Left forelimb (tissue), 1 donor: ENCODE data around the gene HMX3.

Experiments
- DNase-seq: peaks from one replicate; pipeline ENCODE4 v3.0.0-alpha.2; 2018; ENCODE audit warnings: low spot score

The HMX3 gene

DNA sequence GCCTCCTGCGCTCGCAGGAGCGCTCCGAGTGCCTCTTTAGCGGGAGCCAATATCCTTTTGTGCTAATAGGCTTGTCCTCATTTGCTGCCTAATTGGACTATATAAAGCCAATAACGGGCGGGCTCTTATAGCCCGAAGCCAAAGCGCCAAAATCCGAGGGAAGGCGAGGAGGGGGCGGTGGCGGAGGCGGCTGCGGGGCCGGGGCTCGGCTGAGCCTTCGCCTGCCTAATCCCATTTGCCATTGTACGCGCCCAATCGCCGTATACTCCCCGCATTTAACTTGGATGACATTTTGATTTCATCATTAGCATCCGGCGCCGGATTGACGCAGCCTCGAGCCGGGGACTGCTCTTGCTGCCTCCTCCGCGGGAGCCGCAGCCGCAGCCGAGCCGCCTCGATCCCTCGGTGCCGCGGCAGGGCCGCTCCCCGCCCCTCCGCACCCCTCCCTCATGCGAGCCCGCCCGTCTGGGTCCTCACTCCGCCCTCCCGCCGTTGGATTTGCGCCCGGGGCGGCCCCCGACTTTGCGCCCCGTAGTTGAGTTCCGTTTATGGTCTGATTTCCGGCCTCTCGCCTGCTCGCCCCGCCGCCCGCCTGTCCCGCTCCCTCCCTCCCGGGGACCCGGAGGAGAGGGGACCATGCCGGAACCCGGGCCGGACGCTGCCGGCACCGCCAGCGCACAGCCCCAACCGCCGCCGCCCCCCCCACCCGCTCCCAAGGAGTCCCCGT, at the start of gene HMX3:
Gene HMX3 (plus strand): TSS at position 556 of the 727 bp plus-strand sequence. CDS start 81 bp downstream, at position 637.
- no peak for DNase-seq

DNA sequence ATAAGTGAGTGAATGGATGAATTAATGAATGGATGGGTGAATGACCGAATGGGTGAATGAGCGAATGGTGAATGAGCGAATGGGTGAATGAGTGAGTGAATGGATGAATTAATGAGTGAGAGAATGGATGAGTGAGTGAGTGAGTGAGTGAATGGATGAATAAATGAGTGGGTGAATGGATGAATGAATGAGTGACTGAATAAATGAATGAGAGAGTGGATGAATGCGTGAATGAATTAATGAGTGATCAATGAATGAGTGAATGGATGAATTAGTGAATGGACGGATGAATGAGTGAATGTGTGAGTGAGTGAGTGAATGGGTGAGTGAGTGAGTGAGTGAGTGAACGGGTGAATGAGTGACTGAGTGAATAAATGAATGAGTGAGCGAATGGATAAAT, 49.5 kb upstream of the HMX3 start:
- DNase-seq = no peak

DNA sequence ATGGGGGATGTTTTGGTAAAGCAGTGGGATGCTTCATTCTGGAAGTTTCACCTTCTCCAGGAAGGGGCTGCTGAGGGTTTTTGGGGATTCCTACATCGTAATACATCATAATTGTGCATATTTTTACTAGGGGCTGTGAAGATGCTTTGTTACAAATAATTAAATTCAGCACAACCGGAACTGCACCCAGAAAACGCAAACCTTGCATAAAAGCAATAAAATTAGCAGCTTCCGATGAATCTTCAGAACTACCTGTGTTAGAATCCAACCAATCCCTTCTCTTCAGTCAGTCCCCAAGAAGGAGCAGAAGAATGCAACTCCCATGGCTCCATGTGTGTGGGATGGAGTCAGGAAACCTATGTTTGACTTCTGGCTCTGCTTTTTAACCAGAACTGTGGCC, 48.4 kb upstream of the HMX3 start:
- DNase-seq = no peak

DNA sequence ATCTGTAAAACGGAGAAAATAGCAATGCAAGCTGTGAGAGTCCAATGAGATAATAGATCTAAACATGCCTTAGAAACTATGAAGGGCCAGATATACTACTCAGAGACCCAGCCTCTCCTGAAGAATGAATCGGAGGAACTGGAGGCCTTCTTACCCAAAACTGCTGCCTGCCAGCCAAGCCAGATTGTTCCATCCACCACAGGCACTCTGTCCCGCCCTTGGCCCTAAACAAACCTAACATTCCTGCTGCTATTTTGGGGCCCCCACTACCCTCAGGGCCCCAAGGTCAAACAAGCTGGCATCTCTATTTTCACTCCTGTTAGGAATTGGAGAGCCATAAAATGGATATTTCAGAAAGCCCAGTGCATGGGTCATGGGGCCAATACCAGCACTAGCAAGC, 48.0 kb upstream of the HMX3 start:
- no peak for DNase-seq

- DNase-seq = no peak
These were observed 42.9 kb upstream of the HMX3 start for GRCh38 chr10:123092635-123093414.

GRCh38 chr10:123093489-123093888, 42.3 kb upstream of the HMX3 start:
- DNase-seq = no peak

DNA sequence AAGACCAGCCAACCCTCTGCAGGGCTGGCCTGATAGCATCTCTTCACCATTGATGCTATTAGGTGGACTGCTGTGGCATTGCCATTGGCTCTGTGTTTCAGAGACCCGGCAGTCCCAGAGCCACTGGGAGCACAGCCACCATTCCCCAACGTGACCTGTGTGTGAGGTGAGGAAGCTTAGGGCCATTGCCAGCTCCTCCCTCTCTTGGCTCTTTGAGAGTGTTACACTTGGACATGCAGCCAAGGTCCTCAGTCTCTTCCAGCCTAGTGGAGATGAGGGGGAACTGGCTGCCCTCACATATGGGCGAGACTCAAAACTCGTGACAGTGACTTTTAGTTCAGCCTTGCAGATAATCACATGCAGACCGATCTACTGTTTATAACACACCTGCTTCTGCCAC, 39.3 kb upstream of the HMX3 start:
- no peak for DNase-seq

GRCh38 chr10:123097039-123097438, 38.7 kb upstream of the HMX3 start:
- no peak for DNase-seq

- DNase-seq = no peak
These were observed 35.6 kb upstream of the HMX3 start for GRCh38 chr10:123100030-123100762.

- DNase-seq = no peak
These were observed 33.9 kb upstream of the HMX3 start for GRCh38 chr10:123101872-123102271.

DNA sequence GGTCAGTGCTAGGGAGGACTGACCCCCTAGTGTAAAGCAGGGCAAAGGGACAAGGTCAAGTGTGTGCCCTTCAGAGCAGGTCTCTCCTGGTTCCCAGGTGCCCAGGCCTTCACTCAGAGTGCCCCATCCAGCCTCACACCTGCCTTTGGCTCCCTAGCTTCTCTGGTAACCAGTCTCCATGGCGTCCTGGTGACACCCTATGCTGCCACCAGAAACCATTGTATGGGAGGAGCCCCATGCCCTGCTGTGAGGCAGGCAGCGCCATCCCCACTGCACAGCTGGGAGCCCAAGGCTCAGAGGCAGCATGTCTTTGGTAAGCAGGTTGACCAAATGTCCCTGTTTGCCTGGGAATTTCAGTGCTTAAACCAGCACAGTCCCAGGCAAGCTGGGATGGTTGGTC, 33.1 kb upstream of the HMX3 start:
- DNase-seq = no peak

DNA sequence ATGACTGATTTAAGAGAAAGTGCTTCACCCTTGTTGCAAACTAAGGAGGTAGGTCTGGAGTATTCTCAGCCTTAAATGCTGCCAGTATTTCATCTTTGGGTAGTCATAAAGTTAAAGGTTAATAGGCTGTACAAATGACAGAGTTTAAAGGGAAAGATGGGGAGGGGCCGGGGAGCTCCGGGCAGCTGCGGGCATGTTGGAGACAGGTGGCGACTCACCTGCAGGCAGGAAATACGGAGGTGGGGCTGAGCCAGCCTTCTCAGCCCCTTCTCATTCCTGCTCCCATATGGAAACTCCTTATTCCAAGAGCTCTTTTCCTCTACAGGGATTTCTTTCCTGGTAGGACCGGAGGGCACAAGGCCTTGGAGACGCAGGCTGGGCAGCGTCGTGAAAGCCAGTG, 31.8 kb upstream of the HMX3 start:
- no peak for DNase-seq

DNA sequence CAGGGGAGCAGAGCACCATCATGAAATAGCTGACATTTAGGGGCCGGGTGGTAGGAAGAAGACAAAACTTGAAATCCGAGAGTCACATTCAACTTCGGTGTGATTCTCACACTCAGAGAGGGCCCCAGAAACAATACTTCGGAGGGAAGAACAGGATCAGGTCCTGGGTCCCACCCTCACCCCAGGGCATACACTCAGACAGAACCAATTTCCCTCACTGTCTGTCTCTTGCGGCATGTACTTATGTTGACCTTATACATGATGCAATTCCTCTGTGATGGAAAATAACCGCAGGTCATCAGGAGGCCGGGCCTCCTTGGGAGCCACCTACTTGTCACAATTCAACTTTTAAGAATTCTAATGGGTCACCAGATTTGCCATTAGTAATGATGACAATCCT, 26.3 kb upstream of the HMX3 start:
- DNase-seq = no peak

- DNase-seq = no peak
These were observed 17.9 kb upstream of the HMX3 start for GRCh38 chr10:123117644-123118417.

GRCh38 chr10:123119081-123119480, 16.7 kb upstream of the HMX3 start:
- no peak for DNase-seq

GRCh38 chr10:123126246-123126645, 9.5 kb upstream of the HMX3 start:
- peak; percentile 9 for DNase-seq

DNA sequence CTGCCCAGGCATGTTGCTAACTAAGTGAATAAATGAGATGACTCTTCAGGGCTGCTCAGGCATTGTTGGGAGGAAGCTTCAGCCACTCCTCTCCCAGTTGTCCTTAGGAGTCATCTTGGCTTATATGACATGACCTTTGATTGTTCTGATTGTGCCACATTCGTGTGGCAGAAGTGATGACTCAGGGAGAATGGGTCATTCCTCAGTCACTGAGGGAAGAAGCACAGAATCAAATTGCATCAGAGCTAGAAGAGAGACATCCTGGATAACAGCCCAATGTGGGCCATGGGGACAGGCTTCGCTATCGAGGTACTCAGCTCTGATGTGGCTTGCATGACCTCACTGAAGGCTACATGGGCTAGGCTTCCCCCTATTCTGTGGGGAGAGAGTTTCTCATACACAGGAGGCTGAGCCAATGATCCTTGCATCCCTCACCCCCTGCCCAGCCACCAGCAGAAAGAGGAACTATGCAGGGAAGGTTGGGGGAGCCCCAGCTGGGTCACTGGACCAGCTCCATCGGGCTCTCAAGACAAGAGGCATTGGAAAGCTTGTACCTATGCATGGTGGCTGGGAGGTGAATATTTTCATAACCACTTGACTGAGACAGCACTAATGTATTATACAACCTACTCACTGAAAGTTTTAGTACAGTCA, 6.0 kb upstream of the HMX3 start:
- peak; percentile 42 for DNase-seq

- DNase-seq = peak; percentile 88
These were observed 2.9 kb upstream of the HMX3 start for GRCh38 chr10:123132576-123133477.

DNA sequence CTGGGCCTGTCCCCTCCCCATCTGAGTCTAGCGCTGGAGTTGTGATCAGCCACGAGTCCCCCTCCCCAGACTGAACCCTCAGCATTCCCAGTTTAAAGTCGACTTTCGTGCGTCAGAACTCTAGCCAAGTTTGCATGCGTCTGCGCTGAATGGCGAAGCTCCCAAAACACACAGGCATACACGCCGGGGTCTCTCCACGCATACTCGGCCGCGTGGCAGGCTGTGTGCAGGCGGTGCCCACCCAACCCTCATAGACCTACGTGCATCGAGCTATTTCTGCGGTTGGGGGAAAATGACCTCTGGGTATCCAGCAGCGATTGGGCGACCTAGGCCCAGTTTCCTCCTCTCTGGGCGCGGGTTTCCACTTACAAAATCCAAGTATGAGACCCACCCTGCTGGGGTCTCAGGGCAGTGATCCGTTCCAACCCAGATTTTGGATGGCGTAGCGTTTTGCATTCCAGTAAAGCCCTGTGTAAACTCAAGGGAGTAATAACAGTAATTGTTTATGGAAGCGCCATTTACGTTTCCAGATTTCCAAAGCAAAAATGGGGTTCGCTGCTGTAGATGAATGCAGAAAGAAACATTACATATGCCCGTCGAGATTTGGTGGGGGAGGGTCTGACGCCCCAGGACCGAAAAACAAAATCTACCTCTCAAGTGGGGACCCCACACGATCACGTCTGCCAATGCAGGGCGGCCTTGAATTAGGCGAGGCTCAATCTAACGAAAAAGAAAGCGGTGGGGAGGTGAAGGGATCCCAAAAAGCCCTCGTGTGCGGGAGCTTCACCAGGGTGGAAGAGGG, 2.0 kb upstream of the HMX3 start:
- no peak for DNase-seq
